Measurements from ENCODE around the gene SDCCAG8. TPM values are rescaled to one million over a fixed set of nuclear protein-coding genes. Genes with fewer than 3 reads are reported as not detected.

The SDCCAG8 gene
- total and polyA plus RNA-seq, 2 experiments from 2014 or later: 28.3 to 39.3 TPM

DNA sequence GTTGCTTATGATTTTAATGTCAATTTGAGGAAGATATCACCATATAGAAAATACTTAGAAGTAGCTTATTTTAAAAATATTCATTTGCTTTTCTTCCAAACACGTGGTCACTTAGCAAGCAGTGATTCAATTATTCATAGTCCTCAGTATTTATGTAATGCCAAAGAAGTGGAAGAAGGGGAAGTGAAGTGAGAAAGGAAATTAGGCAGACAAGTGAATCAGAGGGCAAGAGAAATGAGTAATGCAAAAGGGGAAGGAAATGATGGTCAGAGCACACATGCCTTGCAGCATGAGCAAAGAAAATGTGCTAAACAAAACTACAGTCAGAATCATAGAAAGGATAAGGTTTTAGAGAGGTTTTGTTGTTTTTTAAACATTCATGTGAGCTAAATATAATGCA is 31.8 kb downstream of the SDCCAG8 start:
- no peak overlapping the region for H3K4me3 ChIP-seq
- no peaks in the 10 kb centered on the region for H3K27me3 ChIP-seq
- H3K9me2 ChIP-seq (replicated peaks; ENCODE audit: insufficient read depth): no peaks in the 10 kb centered on the region
- no peaks in the 10 kb centered on the region for H4K20me1 ChIP-seq (ENCODE audit: insufficient read depth, poor library complexity, severe bottlenecking)
- no peak overlapping the region for H2AFZ ChIP-seq
- 57% methylated on average over 1 of the region's 1 CpG for WGBS (ENCODE audit: low lambda C conversion rate, missing lambda C conversion rate)
- H3K4me1 ChIP-seq (ENCODE audit: insufficient read depth): no peaks in the 10 kb centered on the region
- TF ChIP-seq EZH2 (IDR thresholded peaks at IDR 0.05; ENCODE audit: borderline replicate concordance) (no peak), CTCF (IDR thresholded peaks at IDR 0.05; ENCODE audit: poor library complexity) (no peak), EZH2phosphoT487 (IDR thresholded peaks at IDR 0.05; ENCODE audit: low read depth, severe bottlenecking, unreplicated experiment) (no peak)
- H3K4me2 ChIP-seq: no peak overlapping the region
- no peak for DNase-seq (ENCODE audit: low spot score)
- H3K79me2 ChIP-seq: no peaks in the 10 kb centered on the region
- H3K9me3 ChIP-seq (ENCODE audit: low read depth): no peaks in the 10 kb centered on the region
- no peak overlapping the region for H3K27ac ChIP-seq
- no peaks in the 10 kb centered on the region for H3K36me3 ChIP-seq (replicated peaks; ENCODE audit: insufficient read depth, low read depth)

DNA sequence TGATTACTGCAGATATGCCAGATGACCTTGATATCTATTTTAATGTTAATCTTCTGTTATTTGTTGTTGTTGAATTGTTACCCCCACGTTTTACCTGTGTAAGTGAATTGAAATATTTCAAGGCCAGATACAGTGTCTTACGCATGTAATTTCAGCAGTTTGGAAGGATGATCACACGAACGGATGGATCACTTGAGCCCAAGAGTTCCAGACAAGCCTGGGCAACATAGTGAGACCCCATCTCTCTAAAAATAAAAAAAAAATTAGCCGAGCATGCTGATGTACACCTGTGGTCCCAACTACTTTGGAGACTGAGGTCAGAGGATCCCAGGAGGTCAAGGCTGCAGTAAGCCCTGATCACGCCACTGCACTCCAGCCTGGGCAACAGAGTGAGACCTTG is 32.2 kb downstream of the SDCCAG8 start:
- no peaks in the 10 kb centered on the region for H3K9me2 ChIP-seq (replicated peaks; ENCODE audit: insufficient read depth)
- no peaks in the 10 kb centered on the region for H3K36me3 ChIP-seq (replicated peaks; ENCODE audit: insufficient read depth, low read depth)
- H3K9me3 ChIP-seq (ENCODE audit: low read depth): no peaks in the 10 kb centered on the region
- no peaks in the 10 kb centered on the region for H3K4me1 ChIP-seq (ENCODE audit: insufficient read depth)
- no peak overlapping the region for H3K4me2 ChIP-seq
- TF ChIP-seq CTCF (IDR thresholded peaks at IDR 0.05; ENCODE audit: poor library complexity) (no peak), EZH2phosphoT487 (IDR thresholded peaks at IDR 0.05; ENCODE audit: low read depth, severe bottlenecking, unreplicated experiment) (no peak), EZH2 (IDR thresholded peaks at IDR 0.05; ENCODE audit: borderline replicate concordance) (no peak)
- no peak overlapping the region for H3K27ac ChIP-seq
- no peak overlapping the region for H2AFZ ChIP-seq
- no peak for DNase-seq (ENCODE audit: low spot score)
- no peaks in the 10 kb centered on the region for H3K27me3 ChIP-seq
- no peaks in the 10 kb centered on the region for H3K79me2 ChIP-seq
- no peaks in the 10 kb centered on the region for H4K20me1 ChIP-seq (ENCODE audit: insufficient read depth, poor library complexity, severe bottlenecking)
- no peak overlapping the region for H3K4me3 ChIP-seq
- WGBS (ENCODE audit: low lambda C conversion rate, missing lambda C conversion rate): 93% methylated on average over 6 of the region's 6 CpGs

DNA sequence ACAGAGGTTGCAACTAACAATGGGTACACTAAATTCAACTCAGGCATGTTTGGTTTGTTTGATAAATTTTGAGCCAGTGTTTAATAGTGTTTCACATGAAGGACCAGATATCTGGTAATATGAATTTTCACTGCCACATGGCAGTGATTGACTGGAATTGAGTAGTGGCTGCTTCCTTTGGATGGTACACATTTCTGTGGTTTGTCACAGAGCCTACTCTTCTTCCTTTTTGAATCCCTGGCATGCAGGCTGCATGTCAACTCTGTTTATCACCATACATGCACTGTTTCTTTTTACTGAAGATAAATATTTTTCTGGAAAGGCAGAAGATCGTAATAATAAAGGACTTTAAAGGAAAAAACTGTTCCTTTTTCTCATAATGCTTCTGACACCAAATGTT is 35.5 kb downstream of the SDCCAG8 start:
- WGBS (ENCODE audit: low lambda C conversion rate, missing lambda C conversion rate): 85% methylated on average over 1 of the region's 1 CpG
- H3K4me2 ChIP-seq: no peak overlapping the region

More for the DNA sequence above, 35.5 kb downstream of the SDCCAG8 start:
- Histone ChIP-seq H3K4me1 (ENCODE audit: insufficient read depth) (no peaks in the 10 kb centered on the region), H3K9me2 (replicated peaks; ENCODE audit: insufficient read depth) (no peaks in the 10 kb centered on the region), H3K79me2 (no peaks in the 10 kb centered on the region), H4K20me1 (ENCODE audit: insufficient read depth, poor library complexity, severe bottlenecking) (no peaks in the 10 kb centered on the region), H3K27me3 (no peaks in the 10 kb centered on the region), H3K27ac (no peak overlapping the region), H3K36me3 (replicated peaks; ENCODE audit: insufficient read depth, low read depth) (no peaks in the 10 kb centered on the region), H2AFZ (no peak overlapping the region), H3K4me3 (no peak overlapping the region), H3K9me3 (ENCODE audit: low read depth) (no peaks in the 10 kb centered on the region)
- TF ChIP-seq EZH2 (IDR thresholded peaks at IDR 0.05; ENCODE audit: borderline replicate concordance) (no peak), EZH2phosphoT487 (IDR thresholded peaks at IDR 0.05; ENCODE audit: low read depth, severe bottlenecking, unreplicated experiment) (no peak), CTCF (IDR thresholded peaks at IDR 0.05; ENCODE audit: poor library complexity) (no peak)
- no peak for DNase-seq (ENCODE audit: low spot score)
